SIG-M5 (cell line): ENCODE results near the gene TLE7.
A peak's percentile ranks its signal among the peaks of the same experiment; 100 is the strongest.

ENCODE experiments used
- DNase-seq: peaks from one replicate; lab custom pipeline; 2025; lab: John Stamatoyannopoulos, UW

TLE7 gene

DNA sequence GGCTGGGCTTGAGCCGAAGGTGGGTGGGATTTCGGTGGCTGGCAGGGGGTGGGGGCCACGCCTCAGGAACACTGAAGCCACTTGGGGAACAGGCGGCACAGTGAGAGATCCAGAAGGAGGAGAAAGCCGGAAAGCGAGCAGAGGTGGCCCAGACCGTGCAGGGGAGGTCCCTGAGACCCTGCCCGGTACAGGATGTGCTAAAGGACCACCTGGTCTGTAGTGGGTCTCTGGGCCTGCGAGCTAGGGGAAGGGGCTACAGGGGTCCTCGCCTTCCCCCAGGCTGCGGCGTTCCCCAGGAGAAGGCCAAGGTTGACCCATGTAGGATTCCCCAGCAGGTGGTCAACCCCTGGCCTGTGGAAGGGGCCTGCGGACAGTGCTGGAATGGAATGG lies at the start of gene TLE7:
Gene TLE7 (minus strand): TSS at position 4 of the 390 bp plus-strand sequence. CDS start 8,730 bp downstream, outside the sequence.
- no peak for DNase-seq

DNA sequence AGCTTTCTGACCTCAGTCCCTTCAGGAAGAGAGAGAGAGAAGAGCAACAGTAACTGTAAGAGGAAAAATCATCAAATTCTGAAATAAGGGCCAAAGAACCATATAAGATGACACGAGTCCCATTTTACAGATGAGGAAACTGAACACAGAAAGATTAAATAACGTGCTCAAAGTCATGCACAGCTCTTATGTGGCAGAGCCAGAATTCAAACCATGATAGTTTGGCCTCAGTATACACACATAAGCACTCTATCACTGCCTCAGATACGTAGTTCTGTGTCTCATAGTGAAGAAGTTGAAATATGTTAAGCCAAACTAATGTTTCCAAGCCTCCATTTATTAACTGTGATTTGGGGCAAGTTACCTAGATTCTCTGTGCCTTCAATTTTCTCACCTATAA lies 49.2 kb upstream of the TLE7 start:
- DNase-seq, result no peak

DNA sequence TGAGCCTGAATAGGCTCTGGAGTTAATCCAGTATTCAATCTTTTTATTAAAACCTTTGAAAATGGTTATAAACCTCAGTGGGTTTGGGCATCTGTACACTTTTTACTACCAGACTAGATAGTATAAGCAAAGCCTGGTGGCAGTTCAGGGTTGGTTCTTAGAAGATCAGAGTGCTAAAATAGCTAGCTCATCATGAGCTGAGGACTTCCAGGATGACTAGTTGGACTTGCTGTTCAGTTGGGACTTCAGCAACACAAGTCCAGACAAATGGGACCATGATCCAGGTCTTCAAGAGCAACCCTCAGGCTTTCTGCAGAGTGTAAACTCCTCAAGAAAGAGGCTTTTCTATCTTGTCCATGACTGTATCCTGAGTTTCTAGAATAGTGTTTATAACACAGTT lies 48.5 kb upstream of the TLE7 start:
- DNase-seq, result no peak

GRCh38 chr16:71489122-71489521 lies 47.3 kb upstream of the TLE7 start, which contains the start of gene ZNF19:
Gene ZNF19, minus strand, starts transcription at chr16:71489324. Its CDS starts 7,210 bp downstream, at chr16:71482114.
- DNase-seq, result no peak

DNA sequence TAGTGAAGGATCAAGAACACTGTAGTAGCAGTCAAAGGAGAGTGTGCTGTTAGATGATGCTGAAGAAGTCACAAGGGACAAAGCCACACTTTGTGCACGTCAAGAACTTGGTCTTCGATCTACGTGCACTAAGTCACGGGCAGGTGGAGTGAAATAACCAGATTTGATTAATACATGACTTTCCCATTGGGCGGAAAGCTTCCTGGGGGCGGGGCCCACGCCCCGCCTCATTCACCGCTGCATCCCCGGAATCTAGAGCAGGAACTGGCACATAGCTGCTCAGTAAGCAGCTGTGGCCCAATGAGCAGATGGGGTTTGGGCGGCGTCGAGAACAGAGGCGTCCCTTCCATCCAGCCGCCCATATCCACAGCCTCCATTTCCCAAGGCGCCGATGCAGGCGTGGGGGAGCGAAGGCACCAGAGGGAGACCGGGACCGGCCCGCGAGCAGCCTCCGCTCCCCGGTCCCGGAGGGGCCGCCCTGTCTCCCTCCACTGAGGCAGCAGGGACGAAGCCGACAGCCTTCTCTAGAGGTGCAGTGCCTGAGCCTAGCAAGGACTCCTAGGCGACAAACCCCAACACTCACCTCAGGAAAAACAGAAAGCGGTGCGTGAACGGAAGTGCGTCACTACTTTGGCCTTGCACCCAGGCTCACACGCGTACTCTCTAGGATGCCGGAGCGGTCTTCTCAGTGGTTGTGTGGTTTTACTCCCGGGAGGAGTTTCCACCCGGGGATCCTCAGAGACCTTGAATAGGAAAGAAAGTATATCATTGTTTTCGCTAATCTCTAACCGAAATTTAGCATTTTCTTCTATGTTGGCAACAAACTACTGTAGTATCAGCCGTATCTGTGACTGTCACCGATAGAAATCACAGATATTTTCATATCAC lies 42.4 kb upstream of the TLE7 start:
- DNase-seq, result peak; percentile 23

DNA sequence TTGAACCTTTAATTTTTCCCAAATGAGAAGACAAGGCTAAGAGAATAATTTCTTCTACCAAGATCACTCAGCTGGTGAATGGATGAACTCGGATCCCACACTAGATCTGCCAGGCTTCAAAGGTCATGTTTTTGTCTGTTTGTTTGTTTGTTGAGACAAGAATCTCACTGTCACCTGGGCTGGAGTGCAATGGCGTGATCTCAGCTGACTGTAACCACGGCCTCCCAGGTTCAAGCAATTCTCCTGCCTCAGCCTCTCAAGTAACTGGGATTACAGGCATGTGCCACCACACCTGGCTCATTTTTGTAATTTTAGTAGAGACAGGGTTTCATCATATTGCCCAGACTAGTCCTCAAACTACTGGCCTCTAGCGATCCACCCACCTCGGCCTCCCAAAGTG lies 40.7 kb upstream of the TLE7 start:
- DNase-seq, result no peak

DNA sequence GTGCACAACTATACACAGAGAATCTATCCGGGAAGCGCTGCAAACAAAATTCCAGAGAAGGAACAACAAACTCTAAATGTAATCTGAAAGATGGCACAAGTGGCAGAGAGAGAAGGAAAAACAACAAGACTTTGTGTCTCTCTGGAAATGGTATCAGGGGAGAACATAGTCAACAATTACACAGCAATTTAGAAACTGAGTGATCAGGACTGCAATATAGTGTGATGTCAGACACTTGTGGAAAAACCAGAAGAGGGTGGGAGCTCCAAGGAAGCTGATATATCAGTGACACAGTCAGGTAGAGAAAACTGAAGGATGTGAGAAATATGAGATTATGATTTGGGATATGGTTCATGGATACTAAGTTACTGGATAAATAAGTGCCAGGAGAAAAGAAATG lies 39.1 kb upstream of the TLE7 start:
- no peak for DNase-seq

- DNase-seq, result no peak
Observed at GRCh38 chr16:71479420-71479819, 37.6 kb upstream of the TLE7 start.

DNA sequence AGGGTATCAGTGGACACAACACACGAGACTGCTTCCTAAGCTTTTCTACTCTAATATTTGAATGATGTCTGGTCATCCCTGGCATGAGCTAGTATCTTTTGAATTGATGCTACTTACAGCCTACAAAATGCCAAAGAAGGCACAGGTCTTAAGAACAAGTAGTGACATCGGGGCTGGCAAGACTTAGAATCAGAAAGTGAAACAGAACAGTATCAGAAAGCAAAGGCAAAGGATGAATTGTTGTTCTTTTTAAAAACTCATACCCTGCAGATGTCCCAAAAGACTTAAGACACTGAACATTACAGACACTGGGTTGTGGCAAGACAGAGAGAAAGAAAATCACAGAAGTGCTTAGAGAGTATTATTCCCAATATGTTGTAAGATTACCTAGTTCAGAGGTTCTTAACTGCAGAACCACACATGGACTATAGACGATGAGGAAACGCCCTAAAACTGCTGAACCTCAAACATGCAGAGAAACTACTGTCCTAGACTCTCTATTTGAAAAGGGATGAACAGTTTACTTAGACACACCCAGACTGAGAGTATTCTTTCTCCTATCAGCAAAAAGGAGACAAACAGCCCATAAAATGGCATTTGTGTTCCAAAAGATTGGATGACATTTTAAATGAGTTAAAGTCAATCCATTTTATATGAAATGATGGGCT lies 34.7 kb upstream of the TLE7 start:
- no peak for DNase-seq

- no peak for DNase-seq
Observed at GRCh38 chr16:71474864-71475263, 33.0 kb upstream of the TLE7 start.

- DNase-seq, result no peak
Observed at GRCh38 chr16:71473891-71474290, 32.0 kb upstream of the TLE7 start.

DNA sequence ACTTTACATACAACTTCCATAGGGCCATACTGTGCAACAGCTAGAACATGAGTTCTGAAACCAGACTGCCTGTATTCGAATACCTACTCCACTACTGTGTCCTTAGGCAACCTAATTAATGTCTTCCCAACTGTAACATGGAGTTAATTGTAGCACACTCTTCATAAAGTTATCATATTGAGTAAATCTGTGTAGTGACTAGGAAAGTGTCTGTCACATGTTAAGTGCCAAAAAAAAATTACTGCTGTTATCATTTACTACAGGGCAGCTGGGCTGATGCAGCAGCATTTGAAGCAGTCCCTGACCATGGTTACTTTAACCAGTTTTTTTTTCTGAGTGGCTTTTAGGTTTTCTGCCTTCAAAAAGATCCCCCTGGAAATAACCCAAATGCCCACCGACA lies 31.1 kb upstream of the TLE7 start:
- DNase-seq, result no peak

DNA sequence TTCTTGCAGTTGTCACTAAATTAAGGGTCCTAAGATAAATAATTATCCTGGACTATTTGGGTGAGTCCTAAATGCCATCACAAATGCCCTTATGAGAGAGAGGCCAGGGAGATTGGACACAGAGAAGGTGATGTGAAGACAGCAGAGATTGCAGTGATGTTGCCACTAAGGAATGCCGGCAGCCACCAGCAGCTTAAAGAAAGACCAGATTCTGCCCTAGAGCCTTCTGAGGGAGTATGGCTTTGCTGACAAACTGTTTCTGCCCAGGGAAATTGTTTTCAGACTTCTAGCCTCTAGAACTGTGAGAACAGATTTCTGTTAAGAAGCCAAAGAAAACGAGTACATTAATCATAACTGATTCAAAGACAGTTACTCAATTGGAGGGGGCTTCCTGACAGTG lies 30.2 kb upstream of the TLE7 start:
- DNase-seq, result no peak

- no peak for DNase-seq
Observed at GRCh38 chr16:71467810-71468209, 26.0 kb upstream of the TLE7 start.

- no peak for DNase-seq
Observed at GRCh38 chr16:71464231-71464630, 22.4 kb upstream of the TLE7 start.

- DNase-seq, result no peak
Observed at GRCh38 chr16:71461686-71462648, 20.1 kb upstream of the TLE7 start, which contains the start of gene ZNF23. Gene ZNF23, minus strand, starts transcription at chr16:71462247. Its CDS starts 5,451 bp downstream, at chr16:71456796.

DNA sequence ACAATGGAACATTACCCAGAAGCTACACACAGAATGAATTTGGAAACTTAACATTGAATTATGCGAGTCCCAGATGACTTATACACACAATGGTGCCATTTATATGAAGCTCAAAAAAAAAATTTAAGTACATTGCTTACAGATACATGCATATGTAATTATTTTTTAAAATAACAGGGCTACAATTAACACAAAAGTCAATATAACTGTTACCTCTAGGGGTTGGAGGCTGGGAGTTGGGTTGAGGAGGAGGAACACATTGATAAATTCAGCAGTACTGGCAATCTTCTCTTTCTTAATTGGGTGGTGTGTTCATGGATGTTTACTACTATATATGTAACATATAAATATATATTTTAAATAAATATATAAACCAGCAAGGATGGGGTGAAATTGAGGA lies 19.1 kb upstream of the TLE7 start:
- DNase-seq, result no peak

GRCh38 chr16:71460236-71460635 lies 18.4 kb upstream of the TLE7 start:
- no peak for DNase-seq

DNA sequence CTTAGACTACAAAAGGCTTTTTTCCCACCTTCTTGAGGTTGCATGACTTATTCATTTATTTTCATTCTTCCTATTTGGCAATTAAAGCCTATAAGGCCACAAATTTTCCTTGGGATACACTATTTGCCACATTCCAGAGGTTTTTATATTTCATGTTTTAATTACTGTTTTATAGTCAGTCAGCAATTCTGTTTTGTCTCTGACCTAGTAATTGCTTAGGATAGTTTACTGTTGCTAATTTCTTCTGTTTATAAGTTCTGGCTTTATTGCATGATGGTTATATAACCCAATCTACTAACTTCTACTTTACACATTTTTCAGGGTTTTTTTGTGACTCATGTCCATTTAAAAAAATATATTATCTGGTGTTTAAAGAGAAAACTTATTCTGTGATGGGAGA lies 17.7 kb upstream of the TLE7 start:
- no peak for DNase-seq

DNA sequence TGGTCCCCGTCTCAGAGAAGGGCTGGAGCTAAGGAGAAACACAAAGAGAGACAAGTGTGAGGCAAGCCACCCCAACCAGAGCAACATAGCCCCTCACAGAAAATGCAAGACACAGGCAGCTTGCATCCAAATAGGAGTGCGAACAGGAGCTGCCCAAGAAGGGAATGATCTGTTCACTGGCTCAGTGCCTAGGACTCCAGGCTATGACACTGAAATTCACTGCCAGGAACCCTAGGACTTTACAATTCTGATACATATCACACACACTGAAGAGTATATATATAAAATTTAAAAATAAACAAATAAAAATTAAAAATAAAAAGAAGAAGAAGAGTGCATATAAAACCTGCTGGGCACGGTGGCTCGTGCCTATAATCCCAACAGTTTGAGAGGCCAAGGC lies 14.9 kb upstream of the TLE7 start:
- no peak for DNase-seq

GRCh38 chr16:71453036-71453435 lies 11.2 kb upstream of the TLE7 start:
- DNase-seq, result no peak

GRCh38 chr16:71449020-71449419 lies 7.2 kb upstream of the TLE7 start:
- no peak for DNase-seq
